GM19025 (cell line): ENCODE results near the gene TMEM38B.
"Not testable (repeated sequence)": the region's sequence is repeated elsewhere in the genome, so short reads cannot be mapped to it uniquely, and the experiment has no call there.

Source experiments
- ATAC-seq: cut with Tn5 transposase; IDR thresholded peaks from one replicate; pipeline ENCODE4 v1.9.1; 2021; ENCODE audit warnings: mild to moderate bottlenecking, low read depth, moderate library complexity; ENCODE audit not compliant: unreplicated experiment

The TMEM38B gene

DNA sequence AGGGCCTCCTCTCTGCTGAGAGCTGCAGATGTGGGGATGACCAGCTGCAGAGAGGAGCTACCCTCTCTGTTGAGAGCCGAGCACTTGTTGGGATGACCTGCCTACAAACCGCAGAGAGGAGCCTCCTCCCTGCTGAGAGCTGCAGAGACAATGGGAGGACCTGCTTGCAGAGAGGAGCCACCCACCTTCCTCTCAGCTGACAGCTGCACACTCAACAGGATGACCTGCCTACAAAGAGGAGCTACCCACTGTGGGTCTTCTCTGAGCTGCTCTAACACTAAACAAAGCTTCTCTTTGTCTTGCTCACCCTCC is 19.6 kb downstream of the TMEM38B start:
- ATAC-seq = no peak

DNA sequence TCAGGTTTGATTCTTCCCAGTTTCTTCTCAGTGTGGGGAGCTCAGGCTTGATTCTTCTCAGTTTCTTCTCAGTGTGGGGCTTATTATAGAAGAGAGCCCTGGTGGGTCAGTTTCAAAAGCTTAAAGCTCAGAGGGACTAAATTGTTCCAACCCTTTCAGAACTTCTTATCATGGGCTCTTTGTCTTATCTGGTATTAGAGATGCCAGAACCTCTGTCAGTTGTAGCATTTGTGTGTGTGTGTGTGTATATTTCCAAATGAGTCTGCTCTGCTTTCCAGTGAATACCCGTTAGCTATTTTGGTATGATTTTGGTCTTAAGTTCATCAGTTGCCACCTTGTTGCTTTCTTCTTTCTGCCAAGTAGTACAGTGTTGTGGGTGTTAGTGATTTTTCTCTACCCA is 21.8 kb downstream of the TMEM38B start:
- ATAC-seq = no peak

DNA sequence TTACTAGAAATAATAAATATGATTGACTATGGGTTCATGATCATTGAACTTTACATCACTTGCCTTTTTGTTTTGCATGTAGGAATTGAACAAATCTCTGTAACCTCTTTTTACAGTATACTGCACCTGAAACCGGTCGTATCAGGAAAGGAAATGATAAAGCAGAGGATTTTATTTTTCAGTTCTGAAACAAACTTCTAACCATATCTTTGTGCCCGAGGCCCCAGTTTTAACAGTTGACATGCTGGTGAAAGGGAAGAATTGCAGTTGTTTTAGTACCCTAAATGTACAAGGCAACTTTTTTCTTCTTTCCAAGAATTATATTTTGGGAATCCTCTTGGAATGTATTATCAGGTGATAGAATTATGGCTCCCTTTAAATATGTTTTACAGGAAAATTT is 27.8 kb downstream of the TMEM38B start:
- ATAC-seq = no peak

DNA sequence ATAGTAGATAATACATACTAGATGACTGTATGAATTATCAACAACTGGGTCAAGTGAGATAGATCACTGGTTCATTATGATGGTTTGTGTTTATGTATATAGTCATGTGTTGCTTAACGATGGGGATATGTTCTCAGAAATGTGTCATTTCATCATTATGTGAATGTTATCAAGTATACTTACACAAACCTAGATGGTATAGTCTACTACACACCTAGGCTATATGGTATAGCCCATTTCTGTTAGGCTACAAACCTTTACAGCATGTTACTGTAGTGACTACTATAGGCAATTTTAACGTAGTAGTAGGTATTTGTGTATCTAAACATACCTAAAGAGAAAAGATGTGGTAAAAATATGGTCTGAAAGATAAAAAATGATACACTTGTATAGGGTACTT is 31.0 kb downstream of the TMEM38B start:
- no peak for ATAC-seq

DNA sequence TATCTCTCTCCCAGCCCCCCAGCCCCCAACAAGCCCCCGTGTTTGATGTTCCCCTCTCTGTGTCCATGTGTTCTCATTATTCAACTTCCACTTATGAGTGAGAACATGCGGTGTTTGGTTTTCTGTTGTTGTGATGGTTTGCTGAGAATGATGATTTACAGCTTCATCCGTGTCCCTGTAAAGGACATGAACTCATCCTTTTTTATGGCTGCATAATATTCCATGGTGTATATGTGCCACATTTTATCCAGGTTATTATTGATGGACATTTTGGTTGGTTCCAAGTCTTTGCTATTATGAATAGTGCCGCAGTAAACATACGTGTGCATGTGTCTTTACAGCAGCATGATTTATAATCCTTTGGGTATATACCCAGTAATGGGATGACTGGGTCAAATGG is 33.9 kb downstream of the TMEM38B start:
- not testable (repeated sequence) for ATAC-seq

DNA sequence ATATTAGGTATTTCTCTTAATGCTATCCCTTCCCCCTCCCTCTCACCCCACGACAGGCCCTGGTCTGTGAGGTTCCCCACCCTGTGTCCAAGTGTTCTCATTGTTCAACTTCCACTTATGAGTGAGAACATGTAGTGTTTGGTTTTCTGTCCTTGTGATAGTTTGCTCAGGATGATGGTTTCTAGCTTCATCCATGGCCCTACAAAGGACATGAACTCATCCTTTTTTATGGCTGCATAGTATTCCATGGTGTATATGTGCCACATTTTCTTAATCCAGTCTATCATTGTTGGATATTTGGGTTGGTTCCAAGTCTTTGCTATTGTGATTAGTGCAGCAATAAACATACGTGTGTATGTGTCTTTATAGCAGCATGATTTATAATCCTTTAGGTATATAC is 37.1 kb downstream of the TMEM38B start:
- ATAC-seq = not testable (repeated sequence)

DNA sequence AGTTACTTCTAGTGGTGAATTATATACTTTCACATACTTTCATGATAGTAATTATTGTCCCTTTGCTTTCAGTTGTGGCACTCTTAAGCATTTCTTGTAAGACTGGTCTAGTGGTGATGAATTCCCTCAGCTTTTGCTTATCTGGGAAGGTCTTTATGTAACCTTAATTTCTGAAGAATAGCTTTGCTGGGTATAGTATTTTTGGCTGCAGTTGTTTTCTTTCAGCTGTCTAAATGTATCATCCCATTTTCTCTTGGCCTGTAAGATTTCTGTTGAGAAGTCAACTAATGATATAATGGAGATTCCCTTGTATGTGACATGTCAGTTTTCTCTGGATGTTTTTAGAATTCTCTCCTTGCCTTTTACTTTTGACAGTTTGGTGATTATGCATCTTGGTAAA is 41.0 kb downstream of the TMEM38B start:
- no peak for ATAC-seq

DNA sequence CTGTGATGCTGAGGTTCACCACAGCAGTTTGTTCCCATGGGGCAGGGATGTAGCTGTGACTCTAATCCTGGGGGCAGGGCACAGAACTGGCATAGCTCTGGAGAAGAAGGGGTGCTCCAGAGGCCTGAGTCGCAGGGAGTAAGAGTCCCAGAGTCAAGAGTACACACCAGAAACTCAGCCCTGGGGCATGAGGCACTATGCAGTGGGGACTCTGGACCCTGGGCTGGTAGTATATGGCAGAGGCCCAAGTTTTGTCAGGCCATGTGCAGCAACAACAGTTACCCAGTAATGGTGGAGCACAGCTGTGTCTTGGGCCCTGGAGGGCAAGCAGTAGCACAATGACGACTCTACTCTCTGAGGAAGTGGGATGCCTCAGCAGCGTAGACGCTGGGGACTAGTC is 42.9 kb downstream of the TMEM38B start:
- no peak for ATAC-seq

DNA sequence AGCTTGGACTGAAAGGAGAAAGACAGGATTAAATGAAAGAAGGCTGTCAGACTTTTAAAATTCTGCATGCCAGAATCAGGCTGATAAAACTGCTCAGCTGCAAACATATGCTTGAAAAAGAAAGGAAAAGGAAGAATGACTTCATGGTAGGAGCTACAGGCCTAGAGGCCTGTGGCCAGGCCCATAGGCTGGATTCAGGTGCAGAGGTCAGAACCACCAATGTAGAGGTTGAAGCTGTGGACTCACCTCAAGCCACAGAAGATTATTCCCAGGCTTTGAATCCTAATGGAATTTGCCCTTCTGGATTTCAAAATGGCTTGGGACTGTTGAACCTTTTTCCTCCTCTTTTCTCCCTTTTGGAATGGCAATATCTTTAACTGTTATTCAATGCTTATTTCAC is 47.7 kb downstream of the TMEM38B start:
- no peak for ATAC-seq

DNA sequence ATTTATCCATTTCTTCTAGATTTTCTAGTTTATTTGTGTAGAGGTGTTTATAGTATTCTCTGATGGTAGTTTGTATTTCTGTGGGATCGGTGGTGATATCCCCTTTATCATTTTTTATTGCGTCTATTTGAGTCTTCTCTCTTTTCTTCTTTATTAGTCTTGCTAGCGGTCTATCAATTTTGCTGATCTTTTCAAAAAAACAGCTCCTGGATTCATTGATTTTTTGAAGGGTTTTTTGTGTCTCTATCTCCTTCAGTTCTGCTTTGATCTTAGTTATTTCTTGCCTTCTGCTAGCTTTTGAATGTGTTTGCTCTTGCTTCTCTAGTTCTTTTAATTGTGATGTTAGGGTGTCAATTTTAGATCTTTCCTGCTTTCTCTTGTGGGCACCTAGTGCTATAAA is 53.0 kb downstream of the TMEM38B start:
- ATAC-seq = not testable (repeated sequence)

DNA sequence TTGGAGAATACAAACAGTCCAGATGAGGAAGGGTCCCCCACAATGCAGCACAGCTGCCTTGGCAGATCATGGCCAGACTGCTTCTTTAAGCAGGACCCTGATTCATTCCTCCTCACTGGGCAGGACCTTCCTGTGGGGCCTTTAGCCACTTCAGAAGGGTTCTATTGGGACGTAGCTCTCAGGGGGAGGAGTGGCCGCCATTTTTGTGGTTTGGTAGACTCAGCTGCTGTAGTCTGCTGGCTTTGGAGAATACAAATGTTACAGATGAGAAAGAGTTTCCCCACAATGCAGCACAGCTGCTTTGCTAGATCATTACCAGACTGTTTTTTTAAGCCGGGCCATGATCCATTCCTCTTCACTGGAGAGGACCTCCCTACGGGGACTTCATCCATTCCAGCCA is 57.4 kb downstream of the TMEM38B start:
- ATAC-seq = no peak

DNA sequence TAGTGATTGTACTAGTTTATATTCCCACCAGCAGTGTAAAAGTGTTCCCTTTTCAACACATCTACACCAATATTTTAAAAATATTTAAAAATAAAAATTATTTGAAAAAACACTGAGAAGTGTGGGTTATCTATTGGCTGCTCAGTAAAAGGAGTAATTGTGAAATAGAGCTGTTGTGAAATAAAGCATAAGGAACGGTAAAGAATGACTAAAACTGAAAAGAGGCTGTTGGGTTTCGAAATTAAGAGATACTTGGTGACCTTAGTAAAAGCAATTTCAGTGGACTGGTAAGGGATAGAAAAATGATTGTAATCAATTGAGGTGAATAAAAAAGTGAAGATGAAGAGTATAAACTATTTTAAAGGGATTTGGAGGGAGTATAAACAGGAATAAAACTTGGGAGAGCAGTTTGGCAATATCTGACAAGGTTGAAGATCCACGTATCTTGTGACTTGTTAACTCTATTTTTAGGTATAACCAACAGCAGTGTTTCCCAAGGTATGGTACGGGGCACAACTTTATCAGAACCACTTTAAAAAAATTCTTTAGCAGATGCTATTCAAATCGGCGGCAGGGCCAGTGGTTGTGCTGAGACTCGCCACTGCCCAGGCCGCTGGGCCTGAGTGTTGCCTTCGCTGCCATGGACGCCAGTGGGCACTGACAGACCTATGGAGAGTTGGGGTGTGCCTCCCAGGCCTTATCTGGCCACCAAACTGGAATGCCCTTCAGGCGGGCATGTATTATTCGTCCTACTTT is 63.3 kb downstream of the TMEM38B start:
- no peak for ATAC-seq

DNA sequence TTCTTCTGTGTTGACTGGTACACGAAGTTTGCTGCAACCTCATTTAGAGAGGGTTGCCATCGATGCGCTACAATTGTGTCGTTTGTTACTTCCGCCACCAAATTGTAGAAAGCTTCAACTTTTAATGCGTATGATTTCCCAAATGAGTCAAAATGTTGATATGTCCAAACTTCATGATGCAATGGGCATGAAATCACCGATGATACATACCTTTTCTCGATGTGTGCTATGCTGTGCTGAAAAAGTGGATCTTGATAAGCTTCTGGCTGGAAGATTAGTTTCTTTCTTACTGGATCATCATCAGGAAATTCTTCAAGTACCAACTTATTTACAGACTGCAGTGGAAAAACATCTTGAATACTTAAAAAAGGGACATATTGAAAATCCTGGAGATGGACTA is 65.7 kb downstream of the TMEM38B start:
- no peak for ATAC-seq

DNA sequence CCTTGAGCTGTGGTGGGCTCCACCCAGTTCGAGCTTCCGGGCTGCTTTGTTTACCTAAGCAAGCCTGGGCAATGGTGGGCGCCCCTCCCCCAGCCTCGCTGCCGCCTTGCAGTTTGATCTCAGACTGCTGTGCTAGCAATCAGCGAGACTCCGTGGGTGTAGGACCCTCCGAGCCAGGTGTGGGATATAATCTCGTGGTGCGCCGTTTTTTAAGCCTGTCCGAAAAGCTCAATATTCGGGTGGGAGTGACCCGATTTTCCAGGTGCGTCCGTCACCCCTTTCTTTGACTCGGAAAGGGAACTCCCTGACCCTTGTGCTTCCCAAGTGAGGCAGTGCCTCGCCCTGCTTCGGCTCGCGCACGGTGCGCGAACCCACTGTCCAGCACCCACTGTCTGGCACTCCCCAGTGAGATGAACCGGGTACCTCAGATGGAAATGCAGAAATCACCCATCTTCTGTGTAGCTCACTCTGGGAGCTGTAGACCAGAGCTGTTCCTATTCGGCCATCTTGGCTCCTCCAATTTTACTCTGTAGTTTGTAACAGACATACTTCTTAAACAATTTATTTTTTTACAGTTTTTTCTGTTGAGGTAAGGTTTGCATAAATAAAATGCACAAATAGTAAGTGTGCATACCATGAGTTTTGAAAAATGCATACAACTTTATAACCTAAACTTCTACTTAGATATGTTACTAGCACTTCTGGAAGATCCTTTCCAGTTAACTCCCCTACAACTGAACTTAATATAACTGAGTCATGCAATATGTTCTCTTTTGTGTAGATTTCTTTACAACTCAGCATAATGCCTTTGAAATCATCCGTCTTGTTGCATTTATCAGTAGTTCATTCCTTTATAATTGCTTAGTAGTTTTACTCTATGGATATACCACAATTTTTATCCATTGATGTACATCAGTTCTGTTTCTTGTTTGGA is 88.5 kb downstream of the TMEM38B start:
- ATAC-seq = not testable (repeated sequence)

DNA sequence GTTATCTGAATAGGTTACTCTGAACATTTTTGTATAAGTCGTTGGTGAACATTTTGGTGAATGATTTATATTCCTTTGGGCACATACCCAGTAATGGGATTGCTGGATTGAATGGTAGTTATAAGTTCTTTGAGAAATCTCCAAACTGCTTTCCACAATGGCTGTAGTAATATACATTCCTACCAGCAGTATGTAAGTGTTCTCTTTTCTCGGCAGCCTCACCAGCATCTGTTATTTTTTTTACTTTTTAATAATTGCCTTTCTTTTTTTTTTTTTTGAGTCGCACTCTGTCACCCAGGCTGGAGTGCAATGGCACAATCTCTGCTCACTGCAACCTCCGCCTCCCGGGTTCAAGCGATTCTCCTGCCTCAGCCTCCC is 89.1 kb downstream of the TMEM38B start:
- not testable (repeated sequence) for ATAC-seq

DNA sequence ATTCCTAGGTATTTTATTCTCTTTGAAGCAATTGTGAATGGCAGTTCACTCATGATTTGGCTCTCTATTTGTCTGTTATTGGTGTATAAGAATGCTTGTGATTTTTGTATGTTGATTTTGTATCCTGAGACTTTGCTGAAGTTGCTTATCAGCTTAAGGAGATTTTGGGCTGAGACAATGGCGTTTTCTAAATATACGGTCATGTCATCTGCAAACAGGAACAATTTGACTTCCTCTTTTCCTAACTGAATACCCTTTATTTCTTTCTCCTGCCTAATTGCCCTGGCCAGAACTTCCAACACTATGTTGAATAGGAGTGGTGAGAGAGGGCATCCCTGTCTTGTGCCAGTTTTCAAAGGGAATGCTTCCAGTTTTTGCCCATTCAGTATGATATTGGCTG is 92.5 kb downstream of the TMEM38B start:
- ATAC-seq = not testable (repeated sequence)

DNA sequence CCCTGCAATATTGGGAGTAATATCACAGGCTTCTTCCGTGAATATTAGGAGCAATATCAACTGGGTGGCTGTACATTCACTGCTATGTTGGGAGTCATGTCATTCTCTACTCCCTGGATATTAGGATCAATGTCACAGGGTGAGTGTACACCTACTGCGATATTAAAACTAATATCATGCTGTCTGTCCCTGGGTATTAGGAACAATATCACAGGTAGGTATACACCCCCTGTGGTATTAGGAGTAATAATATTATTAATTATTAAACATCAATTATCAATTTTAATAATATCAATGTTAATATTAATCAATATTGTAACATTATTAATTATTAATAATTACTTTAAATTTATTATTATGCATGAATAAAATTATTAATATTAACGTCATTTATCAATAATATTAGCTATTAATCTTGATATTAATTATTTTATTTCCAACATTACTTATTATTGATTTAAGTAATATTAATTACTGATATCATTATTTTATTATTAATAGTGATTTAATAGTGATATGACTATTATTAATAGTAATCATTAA is 121.9 kb downstream of the TMEM38B start:
- ATAC-seq = no peak

DNA sequence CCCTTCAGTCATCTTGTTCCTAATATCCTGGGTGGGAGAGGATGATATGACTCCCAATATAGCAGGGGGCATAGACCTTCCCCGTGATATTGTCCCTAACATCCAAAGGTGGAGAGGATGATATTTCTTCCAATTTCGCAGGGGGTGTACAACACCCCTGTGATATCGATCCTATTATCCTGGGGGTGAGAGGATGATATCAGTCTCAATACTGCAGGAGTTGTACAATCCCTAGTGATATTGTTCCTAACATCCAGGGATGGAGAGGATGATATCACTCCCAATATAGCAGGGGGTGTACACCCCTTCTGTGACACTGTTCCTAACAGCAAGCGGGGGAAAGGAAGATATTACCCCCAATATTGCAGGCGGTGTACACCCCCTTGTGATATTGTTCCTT is 122.6 kb downstream of the TMEM38B start:
- ATAC-seq = no peak

DNA sequence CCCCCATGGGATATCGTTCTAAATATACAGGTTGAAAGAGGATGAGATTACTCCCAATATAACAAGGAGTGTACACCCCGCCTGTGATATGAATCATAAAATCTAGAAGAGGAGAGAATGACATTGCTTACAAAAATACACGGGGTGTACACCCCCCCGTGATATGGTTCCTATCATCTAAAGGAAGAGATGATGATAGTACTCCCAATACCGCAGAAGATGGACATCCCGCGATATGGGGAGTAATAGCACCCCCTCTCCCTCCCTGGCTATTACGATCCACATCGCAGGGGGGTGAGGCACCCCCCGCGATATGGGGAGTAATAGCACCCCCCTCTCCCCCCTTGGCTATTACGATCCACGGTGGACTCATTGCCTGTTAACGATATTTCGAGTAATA is 124.6 kb downstream of the TMEM38B start:
- no peak for ATAC-seq

DNA sequence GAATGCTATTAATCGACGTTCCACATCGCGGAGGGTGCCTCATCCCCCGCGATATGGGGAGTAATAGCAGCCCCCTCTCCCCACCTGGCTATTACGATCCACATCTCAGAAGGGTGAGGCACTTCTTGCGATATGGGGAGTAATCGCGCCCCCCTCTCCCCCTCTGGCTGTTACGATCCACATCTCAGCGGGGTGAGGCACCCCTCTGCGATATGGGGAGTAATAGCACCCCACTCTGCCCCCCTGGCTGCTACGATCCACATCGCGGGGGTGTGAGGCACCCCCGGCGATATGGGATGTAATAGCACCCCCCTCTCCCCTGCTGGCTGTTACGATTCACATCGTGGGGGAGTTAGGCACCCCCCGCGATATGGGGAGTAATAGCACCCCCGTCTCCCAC is 128.5 kb downstream of the TMEM38B start:
- no peak for ATAC-seq
